Measurements from ENCODE around the gene PXN. TPM values are rescaled to one million over a fixed set of nuclear protein-coding genes. Genes with fewer than 3 reads are reported as not detected.
A peak's percentile ranks its signal among the peaks of the same experiment; 100 is the strongest.

The PXN gene
- total and polyA plus RNA-seq, 2 of the 13 experiments (the other 11 are each of a cell fraction or from before 2014, with no cell fraction given): 13.6 to 14.2 TPM

GRCh38 chr12:120169946-120170345, 95.6 kb downstream of the PXN start:
- H2AFZ ChIP-seq (ENCODE audit: low read length): no peak overlapping the region
- H3K27me3 ChIP-seq (ENCODE audit: control insufficient read depth in 1 of 2, insufficient read depth in 2 of 2, low read length in 2 of 2): no peaks in the 10 kb centered on the region
- H3K27ac ChIP-seq (ENCODE audit: extremely low read length, insufficient read depth, low read length): no peak overlapping the region
- WGBS (ENCODE audit: low lambda C conversion rate): 100% methylated on average over 1 of the region's 2 CpGs
- TSS peak; percentile 27 for BruUV-seq (replicated peaks)
- FAIRE-seq: no peak
- no peak for DNase-seq (ENCODE audit: low spot score)
- intact Hi-C loops (cut with micrococcal nuclease; ENCODE audit: unreplicated experiment) (no loop called here), in situ Hi-C loops (cut with HindIII; ENCODE audit: extremely low pct_ligation_motif_present, low pct_unique_long_range_greater_than_20kb) (no loop called here)
- no peak overlapping the region for H3K4me2 ChIP-seq (ENCODE audit: low read depth, low read length)
- no peaks in the 10 kb centered on the region for H4K20me1 ChIP-seq (ENCODE audit: insufficient read depth, low read length)
- no peaks in the 10 kb centered on the region for H3K79me2 ChIP-seq (ENCODE audit: insufficient read depth, low read length)
- ChIA-PET POLR2A (interaction anchor here (1.9 kb wide), 1 partner anchor 31 kb away, joined by 9 read pairs; the partner anchor contains the start of gene RPLP0), CTCF (ENCODE audit: low intra/inter-chr PET ratio, low total read pairs) (no interaction called here)
- H3K4me1 ChIP-seq (ENCODE audit: insufficient read depth, low read length): no peaks in the 10 kb centered on the region
- no peak overlapping the region for H3K4me3 ChIP-seq (replicated peaks in 1 of 3; ENCODE audit: insufficient read depth in 1 of 3, low read depth in 2 of 3, low read length in 3 of 3)
- TF ChIP-seq ZNF446 (CRISPR knock-in tag; IDR thresholded peaks at IDR 0.05) (no peak), ZFP36L2 (CRISPR knock-in tag; IDR thresholded peaks at IDR 0.05) (no peak), NFE2 (CRISPR knock-in tag; IDR thresholded peaks at IDR 0.05) (no peak), CHCHD3 (CRISPR knock-in tag; IDR thresholded peaks at IDR 0.05) (no peak), ZBTB25 (CRISPR knock-in tag; IDR thresholded peaks at IDR 0.05) (no peak), HNRNPH1 (optimal IDR thresholded peaks at IDR 0.05; ENCODE audit: low read depth, low read length) (no peak), ZFP91 (CRISPR knock-in tag; IDR thresholded peaks at IDR 0.05; ENCODE audit: borderline replicate concordance) (no peak), PRDM10 (CRISPR knock-in tag; IDR thresholded peaks at IDR 0.05; ENCODE audit: low read depth) (no peak), ZSCAN21 (CRISPR knock-in tag; IDR thresholded peaks at IDR 0.05; ENCODE audit: borderline replicate concordance) (no peak), PLRG1 (conservative IDR thresholded peaks at IDR 0.05) (no peak), CSRNP1 (CRISPR knock-in tag; IDR thresholded peaks at IDR 0.05) (no peak), JUN (CRISPR knock-in tag; IDR thresholded peaks at IDR 0.05) (no peak), KDM3A (CRISPR knock-in tag; IDR thresholded peaks at IDR 0.05; ENCODE audit: low read depth) (no peak), NPAS2 (CRISPR knock-in tag; IDR thresholded peaks at IDR 0.05; ENCODE audit: borderline replicate concordance) (no peak), ZNF24 (IDR thresholded peaks at IDR 0.05) (no peak)
- H3K9me3 ChIP-seq (ENCODE audit: low read length): no peaks in the 10 kb centered on the region
- peak; percentile 19; the same call in 1 of the 3 replicates for ATAC-seq
- H3K9ac ChIP-seq (ENCODE audit: insufficient read depth, low read depth, low read length): no peak overlapping the region
- peaks cover 29 to 70% of the 10 kb centered on the region in 2 experiments for H3K36me3 ChIP-seq (replicated peaks in 1 of 2; ENCODE audit: control insufficient read depth in 1 of 2, insufficient read depth in 2 of 2, low read length in 2 of 2)

Measured in HepG2 (cell line).